Cardiac fibroblast (primary cell): Measurements from ENCODE around the gene CHAC1.

ENCODE experiments used
- DNase-seq, 2 donors: peaks; one replicate each; pipeline versions ENCODE4 v3.0.0 to v3.0.0-alpha.2; 2010; ENCODE audit warnings: low read depth in 2 of 2
- H3K4me3 ChIP-seq, 2 donors: replicated peaks in 1 of 2; 1 replicate in 1 of 2; 2 replicates in 1 of 2; pipeline ENCODE4 v1.5.1; 2011; ENCODE audit warnings: low read depth in 2 of 2, low read length in 2 of 2, mild to moderate bottlenecking in 2 of 2, moderate library complexity in 1 of 2
- CTCF ChIP-seq: IDR thresholded peaks from one replicate; pipeline ENCODE4 v1.5.1; 2011; ENCODE audit warnings: low read depth, mild to moderate bottlenecking, low read length, inconsistent platforms

The CHAC1 gene

GRCh38 chr15:40938536-40938870 lies 14.8 kb upstream of the CHAC1 start:
- no peak for DNase-seq
- TF ChIP-seq CTCF: no peak
- H3K4me3 ChIP-seq: no peak overlapping the region

- no peak for TF ChIP-seq CTCF
- H3K4me3 ChIP-seq: no peak overlapping the region
- DNase-seq: no peak
Measured at GRCh38 chr15:40940296-40940801, 12.9 kb upstream of the CHAC1 start.

GRCh38 chr15:40941068-40941527 lies 12.2 kb upstream of the CHAC1 start:
- no peak for DNase-seq
- H3K4me3 ChIP-seq: peak overlapping the region; percentile 28 to 44
- no peak for TF ChIP-seq CTCF

- no peak for TF ChIP-seq CTCF
- peak; percentile 61 to 79 for DNase-seq
- H3K4me3 ChIP-seq: peak overlapping the region; percentile 54 to 55
Measured at GRCh38 chr15:40941528-40942336, 11.5 kb upstream of the CHAC1 start.

GRCh38 chr15:40942337-40942854 lies 10.9 kb upstream of the CHAC1 start:
- no peak for DNase-seq
- no peak for TF ChIP-seq CTCF
- H3K4me3 ChIP-seq: peak overlapping the region; percentile 54 to 55

- H3K4me3 ChIP-seq: no peak overlapping the region
- TF ChIP-seq CTCF: no peak
- DNase-seq: no peak
Measured at GRCh38 chr15:40942878-40943277, 10.4 kb upstream of the CHAC1 start.
